ENCODE results near the gene NFX1.

- TF ChIP-seq POLR2AphosphoS5 (IDR thresholded peaks at IDR 0.05; ENCODE audit: borderline replicate concordance, low read depth, low read length) (no peak), EZH2 (IDR thresholded peaks at IDR 0.05) (no peak)
Measured at GRCh38 chr9:33297432-33297831, 7.1 kb downstream of the NFX1 start.
